Measurements from ENCODE around the gene UBR3.

DNA sequence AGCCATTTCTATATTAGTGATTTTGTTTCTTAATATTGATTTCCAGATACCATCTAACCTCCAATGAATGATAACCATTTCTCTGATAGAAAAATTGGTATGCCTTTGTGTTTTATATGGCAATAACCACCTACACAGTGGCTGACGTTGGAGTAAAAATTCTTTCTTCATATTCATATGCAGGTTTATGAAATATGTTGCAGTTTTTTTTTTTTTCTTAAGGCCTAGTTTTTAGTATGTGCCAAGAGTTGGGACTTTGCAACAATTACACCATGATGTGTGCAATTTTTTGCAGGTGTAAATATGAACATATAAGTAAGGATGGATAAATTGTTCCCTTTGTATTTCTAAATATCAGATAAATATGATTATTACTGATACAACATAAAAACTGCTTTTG, 187.5 kb downstream of the UBR3 start:
- TF ChIP-seq YY1 (IDR thresholded peaks at IDR 0.05; ENCODE audit: insufficient read depth, insufficient read length): no peak
- no peak for TF ChIP-seq SUZ12 (IDR thresholded peaks at IDR 0.05; ENCODE audit: extremely low read depth, insufficient read depth, insufficient read length)
- TF ChIP-seq ZNF274 (IDR thresholded peaks at IDR 0.05; ENCODE audit: low read depth, low read length): no peak

Measured in NT2/D1 (cell line).